COLO668 (cell line): ENCODE results near the gene PIK3R6.
A peak's percentile ranks its signal among the peaks of the same experiment; 100 is the strongest.

Experiments
- DNase-seq: peaks from one replicate; lab custom pipeline; 2025; ENCODE audit not compliant: unreplicated experiment; lab: John Stamatoyannopoulos, UW

PIK3R6 gene

GRCh38 chr17:8798846-8799569 lies 68.5 kb downstream of the PIK3R6 start, which contains the start of gene MFSD6L:
Gene MFSD6L (minus strand): TSS chr17:8799365. CDS start chr17:8799120, 245 bp downstream.
- peak; percentile 60 for DNase-seq

DNA sequence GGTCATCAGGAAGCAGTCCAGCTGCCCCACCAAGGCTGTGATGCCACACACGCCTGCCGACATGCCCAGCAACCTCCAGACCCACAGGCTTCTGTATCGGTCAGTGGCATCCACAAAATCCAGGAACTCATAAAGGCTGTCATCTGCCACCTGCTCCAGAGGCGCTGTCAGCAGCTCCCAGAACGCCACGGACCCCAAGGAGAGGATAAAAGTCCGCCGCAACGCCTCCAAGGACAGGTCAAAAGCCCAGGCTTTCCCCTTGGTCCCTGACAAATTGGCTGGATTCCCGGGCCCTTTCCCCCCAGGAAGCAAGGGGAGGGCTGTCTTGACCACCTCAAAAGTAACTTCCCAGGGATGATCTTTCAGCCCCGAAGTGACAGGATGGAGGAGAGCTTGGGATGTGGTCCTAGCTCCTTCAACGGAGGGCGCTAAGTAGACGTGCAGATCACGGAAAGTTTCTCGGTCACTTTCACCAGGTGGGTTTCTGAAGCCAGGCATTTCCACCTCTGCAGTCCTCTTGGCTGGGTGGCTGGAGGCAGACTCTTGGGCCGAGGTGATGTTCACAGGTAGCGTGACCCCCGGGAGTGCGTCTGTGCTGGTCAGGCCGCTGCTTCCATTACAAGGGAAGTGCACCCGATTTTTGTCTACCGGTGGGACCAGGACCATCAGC lies 69.2 kb downstream of the PIK3R6 start:
- no peak for DNase-seq

DNA sequence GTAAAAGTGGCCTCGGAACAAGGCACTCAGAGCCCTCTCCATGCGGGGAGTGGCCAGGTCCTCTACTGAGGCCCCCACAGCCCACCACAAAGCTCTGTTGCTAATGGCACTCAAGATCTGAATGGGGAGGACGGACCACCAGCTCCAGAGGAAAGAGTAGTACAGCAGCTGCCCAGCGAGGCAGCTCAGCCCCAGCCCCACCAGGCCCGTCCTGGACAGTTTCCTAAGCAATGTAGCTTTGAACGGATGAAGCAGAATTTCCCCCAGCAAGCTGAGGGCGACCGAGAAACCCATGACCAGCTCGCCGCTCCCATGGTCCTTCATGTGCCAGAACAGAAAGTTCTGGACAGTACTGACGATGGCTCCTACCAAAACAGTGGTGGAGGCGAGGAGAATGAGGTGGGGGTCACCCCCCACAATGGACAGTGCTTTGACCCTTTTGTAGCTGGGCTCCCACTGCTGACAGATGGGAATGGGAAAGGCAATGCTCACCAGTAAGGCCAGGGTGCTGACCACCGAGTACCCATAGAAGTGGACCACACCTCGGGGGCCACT lies 69.8 kb downstream of the PIK3R6 start:
- no peak for DNase-seq

GRCh38 chr17:8794636-8795035 lies 72.8 kb downstream of the PIK3R6 start:
- DNase-seq, result no peak

DNA sequence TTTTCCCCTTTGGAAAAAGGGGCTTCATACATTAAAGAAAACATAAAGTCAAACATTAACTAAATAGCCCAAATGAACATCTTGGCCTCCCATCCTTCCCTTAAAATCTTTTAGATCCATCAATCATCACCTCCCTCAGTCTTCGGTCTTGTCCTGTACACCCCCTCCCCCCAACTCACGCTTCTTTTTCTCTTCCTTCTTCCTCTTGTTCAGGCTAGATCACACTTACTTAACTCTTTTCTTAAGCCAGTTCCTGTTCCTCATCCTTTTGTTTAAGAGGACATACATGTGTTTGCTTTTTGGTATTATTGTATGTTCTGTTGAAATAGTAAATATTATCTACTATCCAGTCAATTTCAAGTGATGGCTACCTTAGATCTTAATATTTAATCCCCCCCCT lies 73.8 kb downstream of the PIK3R6 start:
- no peak for DNase-seq

DNA sequence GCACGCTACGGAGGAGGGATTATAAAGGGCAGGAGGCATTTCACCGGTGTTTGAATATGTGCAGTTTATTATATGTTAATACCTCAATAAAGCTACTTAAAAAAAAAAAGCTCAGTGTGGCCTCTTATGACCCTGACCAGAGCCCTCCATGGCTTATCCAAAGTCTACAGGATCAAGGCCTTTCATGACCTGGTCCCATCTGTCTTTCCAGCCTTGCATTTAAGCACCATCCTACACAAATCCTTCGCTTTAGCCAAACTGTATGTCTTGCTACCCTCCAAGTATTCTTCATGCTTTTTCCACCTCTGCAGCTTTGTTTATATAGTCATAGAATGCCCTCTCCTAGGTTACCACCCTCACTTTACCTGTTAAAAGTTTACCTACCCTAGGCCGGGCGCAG lies 74.8 kb downstream of the PIK3R6 start:
- no peak for DNase-seq

- DNase-seq, result no peak
Observed at GRCh38 chr17:8791910-8792270, 75.6 kb downstream of the PIK3R6 start.

DNA sequence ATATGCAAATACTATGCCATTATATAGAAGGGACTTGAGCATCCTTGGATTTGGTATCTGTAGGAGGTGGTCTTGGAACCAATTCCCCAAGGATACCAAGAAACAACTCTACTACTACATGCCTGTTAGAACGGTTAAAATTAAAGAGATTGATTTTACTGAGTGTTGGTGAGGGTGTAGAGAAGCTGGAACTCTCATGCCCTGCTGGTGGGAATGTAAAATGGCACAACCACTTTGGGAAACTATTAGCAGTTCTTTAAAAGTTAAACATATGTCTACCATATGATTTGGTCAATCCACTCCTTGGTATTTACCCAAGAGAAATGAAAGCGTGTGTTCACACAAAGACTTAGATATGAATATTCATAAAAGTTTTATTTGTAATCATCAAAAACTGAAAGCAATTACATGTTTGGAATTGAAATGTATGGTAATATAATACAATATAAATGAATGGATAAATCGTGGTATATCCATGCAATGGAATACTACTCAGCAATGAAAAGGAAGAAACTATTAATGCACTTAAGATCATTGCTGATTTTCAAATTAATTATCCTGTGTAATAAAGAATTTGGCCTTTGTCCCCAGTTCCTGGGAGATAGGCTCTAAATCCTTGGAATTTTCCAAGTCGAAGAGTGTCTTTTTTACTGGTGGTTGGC lies 76.1 kb downstream of the PIK3R6 start:
- DNase-seq, result no peak

GRCh38 chr17:8789743-8790142 lies 77.7 kb downstream of the PIK3R6 start:
- DNase-seq, result no peak

- DNase-seq, result no peak
Observed at GRCh38 chr17:8788998-8789397, 78.5 kb downstream of the PIK3R6 start.

- DNase-seq, result peak; percentile 38
Observed at GRCh38 chr17:8785547-8786413, 81.7 kb downstream of the PIK3R6 start.

DNA sequence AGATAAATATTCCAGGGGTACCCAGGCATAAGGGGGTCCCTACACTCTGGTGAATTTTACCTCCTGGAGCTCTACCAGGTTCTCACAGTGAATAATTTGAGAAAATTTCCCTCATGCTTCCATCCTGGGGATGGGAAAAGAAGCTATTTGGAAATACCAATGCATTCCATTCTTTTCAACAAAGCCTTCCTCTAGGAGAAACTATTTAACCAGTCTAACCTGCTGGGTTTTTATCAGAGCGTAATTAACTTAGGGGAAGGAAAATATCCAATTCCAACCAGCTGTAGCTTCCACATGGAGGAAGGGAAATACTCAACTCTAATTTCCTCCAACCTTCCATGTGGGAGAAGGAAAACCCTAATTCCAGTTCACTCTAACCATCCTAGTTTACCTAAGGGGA lies 85.3 kb downstream of the PIK3R6 start:
- DNase-seq, result no peak

- DNase-seq, result no peak
Observed at GRCh38 chr17:8781776-8782175, 85.7 kb downstream of the PIK3R6 start.

DNA sequence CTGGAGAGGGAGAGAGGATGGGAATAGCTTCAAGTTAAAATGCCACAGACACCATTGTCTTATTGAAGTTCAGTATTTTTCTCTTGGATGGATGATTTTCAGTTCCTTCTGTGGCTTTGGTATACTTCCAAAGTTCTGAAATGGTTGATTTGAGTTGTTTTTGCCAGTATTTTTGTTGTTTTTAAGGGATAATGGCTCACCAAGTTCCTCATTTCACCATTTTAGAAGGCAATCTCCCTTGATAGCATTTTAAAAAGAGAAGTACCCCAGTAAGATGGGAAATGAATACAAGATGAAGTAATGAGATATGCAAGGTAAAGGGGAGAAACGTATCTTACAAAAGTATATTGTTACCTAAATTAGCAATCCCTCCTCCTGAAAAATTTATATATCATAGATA lies 90.6 kb downstream of the PIK3R6 start:
- no peak for DNase-seq

DNA sequence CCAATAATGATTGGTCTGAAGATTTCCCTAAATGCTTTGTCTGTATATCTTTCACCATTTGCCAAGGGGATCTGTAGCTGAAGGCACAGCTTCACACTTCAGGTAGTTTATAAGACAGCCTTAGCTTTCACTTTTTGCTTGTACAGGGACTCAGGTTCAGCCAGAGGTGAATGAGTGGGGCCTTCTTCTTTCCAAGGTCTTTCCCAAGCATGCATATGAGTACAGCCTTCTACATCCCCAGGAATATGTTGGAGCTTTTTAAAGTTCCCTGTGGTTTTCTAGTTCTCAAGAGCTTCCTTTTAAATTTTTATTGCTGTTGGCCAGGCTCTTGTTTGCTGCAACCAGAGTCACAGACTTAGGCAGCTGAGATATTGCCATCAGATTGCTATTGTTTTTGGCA lies 91.2 kb downstream of the PIK3R6 start:
- DNase-seq, result no peak

GRCh38 chr17:8766731-8767130 lies 100.7 kb downstream of the PIK3R6 start:
- DNase-seq, result no peak

GRCh38 chr17:8762012-8762411 lies 105.5 kb downstream of the PIK3R6 start:
- DNase-seq, result no peak

GRCh38 chr17:8758137-8758596 lies 109.3 kb downstream of the PIK3R6 start, which contains the start of gene SPDYE4:
Gene SPDYE4 (minus strand): TSS chr17:8758546. CDS start chr17:8758382, 164 bp downstream.
- no peak for DNase-seq

GRCh38 chr17:8757189-8757588 lies 110.3 kb downstream of the PIK3R6 start:
- no peak for DNase-seq

DNA sequence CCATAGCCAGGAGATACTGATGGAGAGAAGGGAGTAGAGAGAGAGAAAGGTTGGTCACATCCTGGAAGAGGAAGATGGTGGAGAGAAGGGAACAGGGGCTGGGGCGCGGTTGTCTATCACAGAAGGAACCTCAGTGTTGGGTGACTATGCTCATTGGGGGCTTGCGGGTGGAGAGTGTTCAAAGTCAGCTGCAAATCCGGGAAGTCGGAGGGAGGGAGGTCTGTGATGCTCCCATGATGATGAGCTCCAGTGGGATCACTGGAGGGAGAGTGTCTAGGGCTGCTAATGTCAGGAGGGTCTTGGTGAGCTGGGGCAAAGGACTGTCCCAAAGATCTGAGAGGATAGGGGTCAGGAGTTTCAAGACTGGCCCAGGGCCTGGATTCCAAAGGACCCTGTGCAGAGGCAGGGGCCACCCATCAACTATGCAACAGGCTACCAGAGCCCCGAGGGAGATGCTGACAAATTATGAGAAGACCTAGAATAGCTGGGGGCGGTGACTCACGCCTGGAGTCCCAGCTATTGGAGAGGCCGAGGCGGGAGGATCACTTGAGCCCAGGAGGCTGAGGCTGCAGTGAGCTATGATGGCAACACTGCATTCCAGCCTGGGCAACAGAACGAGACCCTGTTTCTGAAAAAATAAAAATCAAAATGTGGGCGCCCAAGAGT lies 111.8 kb downstream of the PIK3R6 start:
- no peak for DNase-seq
